Right lung (tissue), 5 donors: Measurements from ENCODE around the gene MOAP1. TPM values are rescaled to one million over a fixed set of nuclear protein-coding genes. Genes with fewer than 3 reads are reported as not detected.
"Not testable (repeated sequence)": the region's sequence is repeated elsewhere in the genome, so short reads cannot be mapped to it uniquely, and the experiment has no call there.

Experiments
- DNase-seq, 2 donors: peaks; one replicate each; pipeline ENCODE4 v3.0.0-alpha.2; 2013
- polyA plus RNA-seq, 5 donors: library from polyadenylated mRNA; unstranded; fragments of 120-200 nt; gene quantifications; one replicate each; pipeline versions ENCODE4 v1.2.1 to v1.2.3, GENCODE V29; 2013; ENCODE audit warnings: inconsistent platforms in 1 of 5, low replicate concordance in 1 of 5; ENCODE audit not compliant: insufficient read length in 5 of 5, insufficient read depth in 1 of 5

The MOAP1 gene
- polyA plus RNA-seq, 5 donors, result 29.9 to 37.0 (median 35.3) TPM

- no peak for DNase-seq
These were observed 31.6 kb downstream of the MOAP1 start for GRCh38 chr14:93153121-93153520.

GRCh38 chr14:93150227-93151208 is 34.2 kb downstream of the MOAP1 start:
- DNase-seq, result no peak

- no peak for DNase-seq
These were observed 35.7 kb downstream of the MOAP1 start for GRCh38 chr14:93148979-93149378.

- DNase-seq, result no peak
These were observed 38.6 kb downstream of the MOAP1 start for GRCh38 chr14:93146119-93146518.

GRCh38 chr14:93142854-93143652 is 41.6 kb downstream of the MOAP1 start:
- no peak for DNase-seq

GRCh38 chr14:93137864-93138263 is 46.8 kb downstream of the MOAP1 start:
- peak in 1 of 2 donors; percentile 37 for DNase-seq

GRCh38 chr14:93136508-93136907 is 48.2 kb downstream of the MOAP1 start:
- DNase-seq, result not testable (repeated sequence)

- DNase-seq, result no peak
These were observed 48.7 kb downstream of the MOAP1 start for GRCh38 chr14:93136009-93136408.

GRCh38 chr14:93135399-93135798 is 49.3 kb downstream of the MOAP1 start:
- DNase-seq, result no peak

GRCh38 chr14:93133464-93133863 is 51.2 kb downstream of the MOAP1 start:
- DNase-seq, result no peak

GRCh38 chr14:93132472-93133065 is 52.1 kb downstream of the MOAP1 start:
- DNase-seq, result no peak

Other genes with a start within 250 kb of the MOAP1 start
- 10 to 100 TPM; 17.4 to 26.1 (median 19.9) TPM for gene ITPK1, start 69.0 kb downstream of the MOAP1 start, polyA plus RNA-seq
- gene LYSET, start 420 bp upstream of the MOAP1 start, polyA plus RNA-seq, result 10 to 100 TPM; 24.0 to 25.1 (median 24.5) TPM
- 10 to 100 TPM; 13.9 to 16.3 (median 15.4) TPM for gene GON7, start 22.2 kb upstream of the MOAP1 start, polyA plus RNA-seq
- gene UBR7, start 22.4 kb upstream of the MOAP1 start, polyA plus RNA-seq, result 10 to 100 TPM; 27.7 to 40.6 (median 33.4) TPM
- gene BTBD7, start 148.1 kb upstream of the MOAP1 start, polyA plus RNA-seq, result 10 to 100 TPM; 28.7 to 44.5 (median 39.0) TPM
- gene COX8C, start 162.3 kb upstream of the MOAP1 start, polyA plus RNA-seq, result under 1 TPM; 0.36 to 0.94 (median 0.54) TPM
- under 1 TPM; 0.31 to 0.59 (median 0.55) TPM for gene UNC79, start 246.0 kb upstream of the MOAP1 start, polyA plus RNA-seq